HepG2 (cell line): ENCODE results near the gene S100A9. TPM values are rescaled to one million over a fixed set of nuclear protein-coding genes. Genes with fewer than 3 reads are reported as not detected.
"Not testable (repeated sequence)": the region's sequence is repeated elsewhere in the genome, so short reads cannot be mapped to it uniquely, and the experiment has no call there.

Source experiments
- ATAC-seq: fragments of 200-7000 bp; cut with Tn5 transposase; 3 replicates; pipeline ENCODE4 v1.9.1; 2020; ENCODE audit warnings: mild to moderate bottlenecking, moderate library complexity
- BruUV-seq: library from RNA; stranded (reverse); fragments of 400-500 nt; replicated peaks from 2 replicates; lab custom pipeline; 2021; lab: Mats Ljungman, UMichigan
- CTCF ChIA-PET: fragments of 300-600 bp; formaldehyde crosslinking; extraction: SDS; loops from one replicate; lab custom pipeline; 2021; ENCODE audit warnings: low total read pairs, inconsistent platforms, low intra/inter-chr PET ratio; lab: Yijun Ruan, JAX
- POLR2A ChIA-PET: fragments of 350-600 bp; sonication (Branson Sonifier 250); formaldehyde crosslinking; loops from one replicate; lab custom pipeline; 2020; ENCODE audit warnings: antibody characterized with exemption, inconsistent platforms; lab: Yijun Ruan, JAX
- DNase-seq: peaks from one replicate; pipeline ENCODE4 v3.0.0-alpha.2; 2015; ENCODE audit warnings: low spot score
- FAIRE-seq: peaks from 3 replicates; lab custom pipeline; 2011; peaks lifted over from hg19 to GRCh38; lab: Jason Lieb, UNC
- H2AFZ ChIP-seq: one replicate; pipeline ENCODE4 v1.6.1; 2011; ENCODE audit warnings: low read length, inconsistent platforms
- H3K27ac ChIP-seq: fragments of 300-600 bp; 3 replicates; pipeline ENCODE4 v1.8.0; 2011; ENCODE audit warnings: mixed run types, mild to moderate bottlenecking, mixed read lengths, low read length, inconsistent platforms; ENCODE audit not compliant: insufficient read depth; ENCODE audit errors: extremely low read length
- H3K27me3 ChIP-seq, 2 experiments: fragments of 200-600 bp in 1 of 2; 2 replicates in 1 of 2; 3 replicates in 1 of 2; pipeline versions ENCODE4 v1.6.0 to v1.8.0; 2011; ENCODE audit warnings: low read length in 2 of 2, mild to moderate bottlenecking in 2 of 2, moderate library complexity in 2 of 2, inconsistent platforms in 1 of 2; ENCODE audit not compliant: insufficient read depth in 2 of 2, control insufficient read depth in 1 of 2
- H3K36me3 ChIP-seq, 2 experiments: fragments of 200-600 bp in 1 of 2; replicated peaks in 1 of 2; 2 replicates in 1 of 2; 3 replicates in 1 of 2; pipeline versions ENCODE4 v1.5.1 to v1.8.0; 2011; ENCODE audit warnings: low read length in 2 of 2, inconsistent platforms in 1 of 2; ENCODE audit not compliant: insufficient read depth in 2 of 2, control insufficient read depth in 1 of 2
- H3K4me1 ChIP-seq: 2 replicates; pipeline ENCODE4 v1.5.1; 2012; ENCODE audit warnings: low read length, inconsistent platforms; ENCODE audit not compliant: insufficient read depth
- H3K4me2 ChIP-seq: 2 replicates; pipeline ENCODE4 v1.6.0; 2011; ENCODE audit warnings: low read depth, low read length, inconsistent platforms
- H3K4me3 ChIP-seq, 3 experiments: fragments of 200-600 bp in 1 of 3; sonication (generic), shearing (Covaris generic) in 1 of 3; replicated peaks in 1 of 3; 2 replicates each; pipeline ENCODE4 v1.5.1; 2011 to 2016; ENCODE audit warnings: low read length in 3 of 3, inconsistent platforms in 2 of 3, low read depth in 2 of 3, mild to moderate bottlenecking in 2 of 3, control low read depth in 1 of 3, mixed read lengths in 1 of 3; ENCODE audit not compliant: insufficient read depth in 1 of 3
- H3K79me2 ChIP-seq: one replicate; pipeline ENCODE4 v1.6.1; 2011; ENCODE audit warnings: low read length, inconsistent platforms; ENCODE audit not compliant: insufficient read depth
- H3K9ac ChIP-seq: 2 replicates; pipeline ENCODE4 v1.6.0; 2011; ENCODE audit warnings: mild to moderate bottlenecking, low read depth, low read length, inconsistent platforms; ENCODE audit not compliant: insufficient read depth
- H3K9me3 ChIP-seq: 2 replicates; pipeline ENCODE4 v1.5.1; 2012; ENCODE audit warnings: mild to moderate bottlenecking, low read length
- H4K20me1 ChIP-seq: 2 replicates; pipeline ENCODE4 v1.6.0; 2011; ENCODE audit warnings: inconsistent platforms, mild to moderate bottlenecking, low read length, moderate library complexity; ENCODE audit not compliant: insufficient read depth
- AGO1 ChIP-seq: fragments of 200-400 bp; formaldehyde crosslinking; IDR thresholded peaks from 2 replicates; pipeline ENCODE4 v1.6.1; 2017; ENCODE audit warnings: mild to moderate bottlenecking, low read depth, low read length, moderate library complexity; ENCODE audit not compliant: poor library complexity, severe bottlenecking
- NCOA5 ChIP-seq: sonication (generic); formaldehyde crosslinking; IDR thresholded peaks from 2 replicates; pipeline ENCODE4 v1.4.0; 2020; ENCODE audit warnings: missing genetic modification reagents
- U2AF2 ChIP-seq: fragments of 200-400 bp; formaldehyde crosslinking; IDR thresholded peaks from 2 replicates; pipeline ENCODE4 v1.6.1; 2017; ENCODE audit warnings: low read depth, mild to moderate bottlenecking, low read length
- ZNF446 ChIP-seq: sonication (generic); formaldehyde crosslinking; IDR thresholded peaks from 2 replicates; pipeline ENCODE4 v1.5.0; 2020; ENCODE audit warnings: mild to moderate bottlenecking, missing genetic modification reagents
- ZNF607 ChIP-seq: sonication (generic); formaldehyde crosslinking; IDR thresholded peaks from 2 replicates; pipeline ENCODE4 v1.5.1; 2020; ENCODE audit warnings: missing genetic modification reagents, mild to moderate bottlenecking, borderline replicate concordance
- WGBS: methylation state at CpG from one replicate; pipeline ENCODE4 v1.1.6; 2017; ENCODE audit warnings: low lambda C conversion rate; 5-methylcytosine and 5-hydroxymethylcytosine counted together
- in situ Hi-C: cut with HindIII; loops from 2 replicates; pipeline ENCODE4 v1.10.0; 2017; ENCODE audit warnings: low pct_unique_long_range_greater_than_20kb; ENCODE audit not compliant: extremely low pct_ligation_motif_present
- intact Hi-C: fragments of 100-400 bp; cut with micrococcal nuclease; formaldehyde crosslinking; loops from one replicate; pipeline ENCODE4 v1.10.0; 2022; ENCODE audit not compliant: unreplicated experiment
- polyA plus RNA-seq, 8 experiments: library from polyadenylated mRNA; depleted of rRNA in 3 of 8; stranded (reverse) in 7 of 8; unstranded in 1 of 8; fragments of >200 nt; fragmentation: Illumina TruSeq in 4 of 8; extraction: Trizol in 4 of 8; gene quantifications; 2 replicates each; pipeline versions ENCODE4 v1.2.1 to v1.2.3, GENCODE V29; 2011 to 2016; ENCODE audit warnings: low read depth in 4 of 8, missing spikeins in 1 of 8, mixed read lengths in 1 of 8; ENCODE audit not compliant: insufficient read depth in 1 of 8
- total RNA-seq, 5 experiments: library from RNA; depleted of rRNA; stranded (reverse); fragments of >200 nt; fragmentation: Illumina TruSeq; extraction: Trizol; gene quantifications; 2 replicates each; pipeline ENCODE4 v1.2.3, GENCODE V29; 2016; ENCODE audit warnings: low read depth in 1 of 5

S100A9 gene
- total and polyA plus RNA-seq, 2 of the 13 experiments (the other 11 are each of a cell fraction or from before 2014, with no cell fraction given): 0.31 to 0.69 TPM

- 18% methylated on average over 6 of the region's 6 CpGs for WGBS
- FAIRE-seq (no peak), DNase-seq (no peak), ATAC-seq (no peak)
- H3K9me3 ChIP-seq: no peaks in the 10 kb centered on the region
- ChIA-PET POLR2A (no interaction called here), CTCF (no interaction called here)
- no peak overlapping the region for H3K27ac ChIP-seq
- no peaks in the 10 kb centered on the region for H3K4me1 ChIP-seq
- H3K9ac ChIP-seq: no peak overlapping the region
- no peaks in the 10 kb centered on the region for H3K36me3 ChIP-seq
- in situ Hi-C loops: loop anchor here (5.0 kb wide), 1 partner anchor 151 kb away; no protein-coding TSS in a partner anchor
- intact Hi-C loops: no loop called here
- TF ChIP-seq ZNF446 (CRISPR knock-in tag): no peak
- no peak for TF ChIP-seq NCOA5
- no peak for TF ChIP-seq AGO1
- TF ChIP-seq ZNF607 (CRISPR knock-in tag): no peak
- TF ChIP-seq U2AF2: no peak
- BruUV-seq: no TSS peak
- no peak overlapping the region for H2AFZ ChIP-seq
- H3K79me2 ChIP-seq: no peaks in the 10 kb centered on the region
- H3K4me3 ChIP-seq: no peak overlapping the region
- H4K20me1 ChIP-seq: no peaks in the 10 kb centered on the region
- no peak overlapping the region for H3K4me2 ChIP-seq
- H3K27me3 ChIP-seq: peaks cover 2 to 6% of the 10 kb centered on the region in 2 experiments; a peak in 3 of 5 replicates
Observed at GRCh38 chr1:153346077-153346723, 11.5 kb upstream of the S100A9 start.

- H2AFZ ChIP-seq, H3K4me1 ChIP-seq, FAIRE-seq, POLR2A ChIA-PET, H3K27ac ChIP-seq, CTCF ChIA-PET, H3K36me3 ChIP-seq, H3K4me2 ChIP-seq, H3K27me3 ChIP-seq, intact Hi-C loops, H3K9me3 ChIP-seq, H3K4me3 ChIP-seq, H4K20me1 ChIP-seq, DNase-seq, ATAC-seq, BruUV-seq, H3K9ac ChIP-seq, H3K79me2 ChIP-seq: not testable (repeated sequence)
- in situ Hi-C loops: loop anchor here (5.0 kb wide), 1 partner anchor 150 kb away; no protein-coding TSS in a partner anchor
- WGBS: 13% methylated on average over 14 of the region's 14 CpGs
Observed at GRCh38 chr1:153347049-153347448, 10.6 kb upstream of the S100A9 start.
